Skeletal muscle tissue (tissue), 4 donors: ENCODE measurements around the gene PRKCH. TPM values are rescaled to one million over a fixed set of nuclear protein-coding genes. Genes with fewer than 3 reads are reported as not detected.

Experiments used
- H3K27ac ChIP-seq: one replicate; pipeline ENCODE4 v1.7.0; 2013; ENCODE audit warnings: mild to moderate bottlenecking, low read depth, low read length, inconsistent platforms
- H3K27me3 ChIP-seq, 3 donors: one replicate each; pipeline ENCODE4 v1.7.0; 2013; ENCODE audit warnings: low read length in 3 of 3; ENCODE audit not compliant: control insufficient read depth in 3 of 3, insufficient read depth in 3 of 3
- H3K36me3 ChIP-seq, 3 donors: one replicate each; pipeline ENCODE4 v1.7.0; 2013; ENCODE audit warnings: low read length in 3 of 3; ENCODE audit not compliant: control insufficient read depth in 3 of 3, insufficient read depth in 3 of 3
- H3K4me1 ChIP-seq, 3 donors: one replicate each; pipeline ENCODE4 v1.7.0; 2013; ENCODE audit warnings: low read length in 3 of 3, mild to moderate bottlenecking in 3 of 3; ENCODE audit not compliant: control insufficient read depth in 3 of 3, insufficient read depth in 3 of 3
- H3K4me3 ChIP-seq, 3 donors: one replicate each; pipeline ENCODE4 v1.7.0; 2013; ENCODE audit warnings: low read length in 3 of 3
- H3K9ac ChIP-seq, 3 donors: one replicate each; pipeline ENCODE4 v1.7.0; 2013; ENCODE audit warnings: low read length in 3 of 3, mild to moderate bottlenecking in 3 of 3, moderate library complexity in 2 of 3, low read depth in 1 of 3
- H3K9me3 ChIP-seq, 3 donors: one replicate each; pipeline ENCODE4 v1.7.0; 2013; ENCODE audit warnings: low read length in 3 of 3; ENCODE audit not compliant: control insufficient read depth in 3 of 3
- total RNA-seq: library from RNA; depleted of rRNA; stranded (reverse); fragments of >200 nt; gene quantifications from one replicate; pipeline ENCODE4 v1.2.3, GENCODE V29; 2014
- donor health status: Osteomylitis.

PRKCH gene
- total RNA-seq, 1 donor from 2014 or later = 32.4 TPM

GRCh38 chr14:61453103-61453767 is 131.9 kb downstream of the PRKCH start:
- Histone ChIP-seq H3K4me3 (no peak overlapping the region), H3K36me3 (peaks cover 0 to 10% (median 6%) of the 10 kb centered on the region in 3 donors), H3K9ac (no peak overlapping the region), H3K9me3 (no peaks in the 10 kb centered on the region), H3K27me3 (no peaks in the 10 kb centered on the region), H3K27ac (no peak overlapping the region), H3K4me1 (peaks cover 5 to 8% (median 7%) of the 10 kb centered on the region in 3 donors)

- Histone ChIP-seq H3K9me3 (no peaks in the 10 kb centered on the region), H3K27ac (no peak overlapping the region), H3K27me3 (no peaks in the 10 kb centered on the region), H3K9ac (no peak overlapping the region), H3K4me1 (peaks cover 5 to 8% (median 7%) of the 10 kb centered on the region in 3 donors), H3K36me3 (peaks cover 0 to 13% (median 6%) of the 10 kb centered on the region in 3 donors), H3K4me3 (no peak overlapping the region)
Observed at GRCh38 chr14:61454545-61454944, 133.2 kb downstream of the PRKCH start.

- Histone ChIP-seq H3K9ac (no peak overlapping the region), H3K4me1 (peaks cover 5 to 8% (median 7%) of the 10 kb centered on the region in 3 donors), H3K27ac (no peak overlapping the region), H3K9me3 (no peaks in the 10 kb centered on the region), H3K27me3 (no peaks in the 10 kb centered on the region), H3K4me3 (no peak overlapping the region), H3K36me3 (peaks cover 0 to 13% (median 6%) of the 10 kb centered on the region in 3 donors)
Observed at GRCh38 chr14:61455351-61455750, 134.0 kb downstream of the PRKCH start.

- Histone ChIP-seq H3K36me3 (peaks cover 0 to 13% (median 6%) of the 10 kb centered on the region in 3 donors), H3K27me3 (no peaks in the 10 kb centered on the region)
Observed at GRCh38 chr14:61456720-61457119, 135.3 kb downstream of the PRKCH start.

GRCh38 chr14:61458766-61459165 is 137.4 kb downstream of the PRKCH start:
- H3K27me3 ChIP-seq = no peaks in the 10 kb centered on the region
- H3K9me3 ChIP-seq = no peaks in the 10 kb centered on the region
- H3K9ac ChIP-seq = no peak overlapping the region
- peaks cover 5 to 8% (median 7%) of the 10 kb centered on the region in 3 donors for H3K4me1 ChIP-seq
- no peak overlapping the region for H3K4me3 ChIP-seq
- H3K27ac ChIP-seq = no peak overlapping the region
- peaks cover 0 to 10% (median 6%) of the 10 kb centered on the region in 3 donors for H3K36me3 ChIP-seq

More at GRCh38 chr14:61456720-61457119, 135.3 kb downstream of the PRKCH start:
- Histone ChIP-seq H3K27ac (no peak overlapping the region), H3K9me3 (no peaks in the 10 kb centered on the region), H3K9ac (no peak overlapping the region), H3K4me1 (peaks cover 5 to 8% (median 7%) of the 10 kb centered on the region in 3 donors), H3K4me3 (no peak overlapping the region)

- Histone ChIP-seq H3K27ac (no peak overlapping the region), H3K27me3 (no peaks in the 10 kb centered on the region), H3K9ac (no peak overlapping the region), H3K9me3 (no peaks in the 10 kb centered on the region), H3K4me3 (no peak overlapping the region), H3K4me1 (peaks cover 5 to 7% (median 5%) of the 10 kb centered on the region in 3 donors), H3K36me3 (peaks cover 0 to 10% (median 6%) of the 10 kb centered on the region in 3 donors)
Observed at GRCh38 chr14:61459229-61459628, 137.8 kb downstream of the PRKCH start.

GRCh38 chr14:61460063-61460462 is 138.7 kb downstream of the PRKCH start:
- Histone ChIP-seq H3K27me3 (no peaks in the 10 kb centered on the region), H3K4me3 (no peak overlapping the region), H3K27ac (no peak overlapping the region), H3K36me3 (peaks cover 0 to 10% (median 6%) of the 10 kb centered on the region in 3 donors), H3K9ac (no peak overlapping the region), H3K9me3 (no peaks in the 10 kb centered on the region), H3K4me1 (peaks cover 0 to 2% (median 0%) of the 10 kb centered on the region in 3 donors)

- Histone ChIP-seq H3K9ac (no peak overlapping the region), H3K36me3 (peaks cover 0 to 10% (median 6%) of the 10 kb centered on the region in 3 donors), H3K9me3 (no peaks in the 10 kb centered on the region), H3K27me3 (no peaks in the 10 kb centered on the region), H3K4me3 (no peak overlapping the region), H3K4me1 (peaks cover 0 to 2% (median 0%) of the 10 kb centered on the region in 3 donors), H3K27ac (no peak overlapping the region)
Observed at GRCh38 chr14:61460718-61461611, 139.6 kb downstream of the PRKCH start.

- Histone ChIP-seq H3K9ac (no peak overlapping the region), H3K27ac (no peak overlapping the region), H3K4me3 (no peak overlapping the region), H3K27me3 (no peaks in the 10 kb centered on the region), H3K36me3 (peaks cover 0 to 10% (median 6%) of the 10 kb centered on the region in 3 donors), H3K4me1 (peaks cover 0 to under 1% (median 0%) of the 10 kb centered on the region in 3 donors), H3K9me3 (no peaks in the 10 kb centered on the region)
Observed at GRCh38 chr14:61461808-61462275, 140.5 kb downstream of the PRKCH start.
